Gastroesophageal sphincter (tissue), 3 donors: ENCODE data around the gene RASGRP3.

Source experiments
- CTCF ChIP-seq, 4 experiments: fragments of 200-600 bp in 2 of 4; fragments of 450-650 bp in 2 of 4; sonication (generic) in 1 of 4; IDR thresholded peaks; one replicate each; pipeline ENCODE4 v1.5.1; 2017 to 2019; ENCODE audit warnings: antibody characterized with exemption in 4 of 4, mild to moderate bottlenecking in 2 of 4, moderate library complexity in 2 of 4
- EP300 ChIP-seq: sonication (generic); formaldehyde crosslinking; IDR thresholded peaks from one replicate; pipeline ENCODE4 v1.6.1; 2017; ENCODE audit warnings: antibody characterized with exemption, mild to moderate bottlenecking
- POLR2A ChIP-seq, 2 donors: fragments of 450-650 bp; IDR thresholded peaks; one replicate each; pipeline ENCODE4 v1.6.1; 2017; ENCODE audit warnings: antibody characterized with exemption in 2 of 2, mild to moderate bottlenecking in 2 of 2, moderate library complexity in 1 of 2
- POLR2AphosphoS5 ChIP-seq: sonication (generic); formaldehyde crosslinking; IDR thresholded peaks from one replicate; pipeline ENCODE4 v1.6.1; 2017; ENCODE audit warnings: antibody characterized with exemption

- no peak for TF ChIP-seq POLR2AphosphoS5
- TF ChIP-seq POLR2A (IDR thresholded peaks at IDR 0.05): no peak
- no peak for TF ChIP-seq CTCF (IDR thresholded peaks at IDR 0.05)
- no peak for TF ChIP-seq EP300
Observed at GRCh38 chr2:33500177-33500576, 23.7 kb downstream of the RASGRP3 start.
